ENCODE measurements around the gene EPB41. TPM values are rescaled to one million over a fixed set of nuclear protein-coding genes. Genes with fewer than 3 reads are reported as not detected.

The EPB41 gene
- total and polyA plus RNA-seq, 2 of the 4 experiments (the other 2 are of a cell fraction), result 4.6 to 10.0 TPM

DNA sequence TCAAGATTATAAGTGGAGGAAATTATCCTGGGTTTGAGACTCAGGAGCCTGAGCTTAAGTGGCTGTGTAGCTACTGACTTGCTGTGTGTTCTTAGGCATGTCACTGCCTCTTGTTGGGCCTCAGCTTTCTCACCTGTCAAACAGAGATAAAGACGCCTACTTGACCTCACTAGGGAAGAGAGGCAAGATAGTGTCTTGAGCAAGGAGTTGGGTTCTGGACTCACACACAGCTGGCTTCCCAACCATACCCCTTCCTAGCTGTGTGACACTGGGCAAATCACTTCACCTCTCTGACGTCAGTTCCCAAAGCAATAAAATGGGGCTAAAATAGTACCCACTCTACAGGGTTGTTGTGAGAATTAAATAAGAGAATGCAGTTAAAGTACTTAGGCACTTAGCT is 11.6 kb upstream of the EPB41 start:
- Histone ChIP-seq H3K27ac (ENCODE audit: insufficient read depth, low read length) (no peak overlapping the region), H3K4me3 (ENCODE audit: insufficient read depth, low read depth, low read length) (no peak overlapping the region), H3K4me2 (ENCODE audit: low read depth, low read length) (no peak overlapping the region), H3K79me1 (ENCODE audit: low read depth in 1 of 2, low read length in 2 of 2) (no peaks in the 10 kb centered on the region), H3K18ac (ENCODE audit: low read depth, low read length) (no peak overlapping the region), H3K23ac (ENCODE audit: low read depth, low read length) (no peak overlapping the region), H3K9ac (ENCODE audit: low read depth, low read length) (no peak overlapping the region), H3K4ac (ENCODE audit: low read depth, low read length) (no peak overlapping the region), H3K4me1 (ENCODE audit: control insufficient read depth, insufficient read depth, low read length) (no peaks in the 10 kb centered on the region; the same call in 1 of the 2 replicates), H3K27me3 (ENCODE audit: control insufficient read depth, insufficient read depth, low read length) (peaks cover 3% of the 10 kb centered on the region; the same call in 1 of the 2 replicates), H3K14ac (replicated peaks; ENCODE audit: low read depth, low read length) (no peak overlapping the region), H2AFZ (replicated peaks; ENCODE audit: low read length, poor library complexity) (no peak overlapping the region), H4K91ac (ENCODE audit: insufficient read depth, low read depth, low read length) (no peak overlapping the region), H2BK120ac (ENCODE audit: low read depth, low read length) (no peak overlapping the region), H3K9me3 (ENCODE audit: control insufficient read depth, insufficient read depth, low read length) (no peaks in the 10 kb centered on the region; the same call in 1 of the 2 replicates), H3K9me1 (ENCODE audit: insufficient read depth, low read length) (no peaks in the 10 kb centered on the region), H2AK9ac (replicated peaks; ENCODE audit: low read depth, low read length, poor library complexity) (no peak overlapping the region), H2BK20ac (ENCODE audit: low read depth, low read length) (no peak overlapping the region), H4K8ac (ENCODE audit: low read depth in 2 of 2, low read length in 2 of 2) (no peak overlapping the region), H3K56ac (ENCODE audit: extremely low read depth, insufficient read depth, low read length) (no peak overlapping the region), H2BK5ac (ENCODE audit: low read depth, low read length, poor library complexity, severe bottlenecking) (no peak overlapping the region), H4K20me1 (ENCODE audit: insufficient read depth, low read length) (no peaks in the 10 kb centered on the region), H3K36me3 (ENCODE audit: control insufficient read depth, insufficient read depth, low read length) (no peaks in the 10 kb centered on the region), H4K5ac (ENCODE audit: low read depth, low read length) (no peak overlapping the region), H2AK5ac (ENCODE audit: low read depth, low read length) (no peak overlapping the region), H2BK15ac (ENCODE audit: low read depth, low read length) (no peak overlapping the region)
- no TSS peak for BruUV-seq (replicated peaks)
- ATAC-seq (ENCODE audit: low read depth), result no peak
- DNase-seq, result no peak
- CTCF ChIA-PET, result interaction anchor here (0.7 kb wide), 1 partner anchor 70 kb away, joined by 4 read pairs; no protein-coding TSS in a partner anchor
- in situ Hi-C loops (cut with MboI; ENCODE audit: low sequenced_read_pairs), result no loop called here
- POLR2A ChIA-PET (ENCODE audit: unreplicated experiment), result no interaction called here
- no CpG with 5 or more reads among the region's 2 CpGs for WGBS, 2 experiments (ENCODE audit: extremely low coverage in 2 of 2, insufficient read length in 1 of 2)
- dilution Hi-C loops (cut with HindIII; ENCODE audit: low sequenced_read_pairs, unreplicated experiment), result no loop called here
- TF ChIP-seq, protein P1, sequence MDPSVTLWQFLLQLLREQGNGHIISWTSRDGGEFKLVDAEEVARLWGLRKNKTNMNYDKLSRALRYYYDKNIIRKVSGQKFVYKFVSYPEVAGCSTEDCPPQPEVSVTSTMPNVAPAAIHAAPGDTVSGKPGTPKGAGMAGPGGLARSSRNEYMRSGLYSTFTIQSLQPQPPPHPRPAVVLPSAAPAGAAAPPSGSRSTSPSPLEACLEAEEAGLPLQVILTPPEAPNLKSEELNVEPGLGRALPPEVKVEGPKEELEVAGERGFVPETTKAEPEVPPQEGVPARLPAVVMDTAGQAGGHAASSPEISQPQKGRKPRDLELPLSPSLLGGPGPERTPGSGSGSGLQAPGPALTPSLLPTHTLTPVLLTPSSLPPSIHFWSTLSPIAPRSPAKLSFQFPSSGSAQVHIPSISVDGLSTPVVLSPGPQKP (IDR thresholded peaks at IDR 0.05; ENCODE audit: borderline replicate concordance, low read depth, low read length), result no peak
- TF ChIP-seq FOS (IDR thresholded peaks at IDR 0.05; ENCODE audit: low read depth, low read length) (no peak), RFX5 (IDR thresholded peaks at IDR 0.05; ENCODE audit: low read depth, low read length) (no peak)
- intact Hi-C loops (cut with micrococcal nuclease), result no loop called here

All from IMR-90 (cell line).